ENCODE measurements around the gene REPIN1. TPM values are rescaled to one million over a fixed set of nuclear protein-coding genes. Genes with fewer than 3 reads are reported as not detected.
"Not testable (repeated sequence)": the region's sequence is repeated elsewhere in the genome, so short reads cannot be mapped to it uniquely, and the experiment has no call there.

The REPIN1 gene
- total RNA-seq, 1 experiment from 2014 or later: 104 TPM

- no peak for DNase-seq (ENCODE audit: extremely low read depth, low read depth)
Measured at GRCh38 chr7:150374472-150374871, 5.8 kb downstream of the REPIN1 start.

- no peak for DNase-seq (ENCODE audit: extremely low read depth, low read depth)
Measured at GRCh38 chr7:150375662-150376521, 7.3 kb downstream of the REPIN1 start.

- DNase-seq (ENCODE audit: extremely low read depth, low read depth): no peak
Measured at GRCh38 chr7:150376560-150376959, 7.9 kb downstream of the REPIN1 start.

GRCh38 chr7:150377196-150377595, 8.6 kb downstream of the REPIN1 start:
- no peak for DNase-seq (ENCODE audit: extremely low read depth, low read depth)

- DNase-seq (ENCODE audit: extremely low read depth, low read depth): no peak
Measured at GRCh38 chr7:150377635-150378034, 9.0 kb downstream of the REPIN1 start.

- DNase-seq (ENCODE audit: extremely low read depth, low read depth): peak; percentile 44
Measured at GRCh38 chr7:150378115-150378852, 9.7 kb downstream of the REPIN1 start.

- peak; percentile 94 for DNase-seq (ENCODE audit: extremely low read depth, low read depth)
Measured at GRCh38 chr7:150378853-150379440, 10.3 kb downstream of the REPIN1 start, which contains the start of gene ZNF775. TSS of gene ZNF775 (plus strand) at chr7:150379330. CDS start at chr7:150388471, 9,141 bp downstream.

- DNase-seq (ENCODE audit: extremely low read depth, low read depth): no peak
Measured at GRCh38 chr7:150379441-150380379, 11.1 kb downstream of the REPIN1 start.

GRCh38 chr7:150380463-150380862, 11.8 kb downstream of the REPIN1 start:
- no peak for DNase-seq (ENCODE audit: extremely low read depth, low read depth)

GRCh38 chr7:150381096-150381495, 12.5 kb downstream of the REPIN1 start:
- DNase-seq (ENCODE audit: extremely low read depth, low read depth): no peak

GRCh38 chr7:150381785-150382122, 13.1 kb downstream of the REPIN1 start:
- no peak for DNase-seq (ENCODE audit: extremely low read depth, low read depth)

- DNase-seq (ENCODE audit: extremely low read depth, low read depth): no peak
Measured at GRCh38 chr7:150382123-150382843, 13.7 kb downstream of the REPIN1 start.

GRCh38 chr7:150382844-150383225, 14.2 kb downstream of the REPIN1 start:
- DNase-seq (ENCODE audit: extremely low read depth, low read depth): no peak

- no peak for DNase-seq (ENCODE audit: extremely low read depth, low read depth)
Measured at GRCh38 chr7:150383710-150384397, 15.2 kb downstream of the REPIN1 start.

GRCh38 chr7:150384406-150385301, 16.0 kb downstream of the REPIN1 start:
- no peak for DNase-seq (ENCODE audit: extremely low read depth, low read depth)

- DNase-seq (ENCODE audit: extremely low read depth, low read depth): no peak
Measured at GRCh38 chr7:150385302-150385723, 16.7 kb downstream of the REPIN1 start.

- DNase-seq (ENCODE audit: extremely low read depth, low read depth): not testable (repeated sequence)
Measured at GRCh38 chr7:150385884-150386283, 17.3 kb downstream of the REPIN1 start.

- no peak for DNase-seq (ENCODE audit: extremely low read depth, low read depth)
Measured at GRCh38 chr7:150388306-150388705, 19.7 kb downstream of the REPIN1 start.

All from NCI-H460 (cell line).